SU-DHL-6 (cell line): Measurements from ENCODE around the gene PFDN1.
A peak's percentile ranks its signal among the peaks of the same experiment; 100 is the strongest.

Experiments used
- H2AFZ ChIP-seq: fragments of 200-600 bp; sonication (generic); 2 replicates; pipeline ENCODE4 v1.6.1; 2014; ENCODE audit warnings: low read depth, mild to moderate bottlenecking, moderate library complexity, mixed read lengths, antibody characterized with exemption, low read length; ENCODE audit not compliant: severe bottlenecking
- H3F3A ChIP-seq: fragments of 200-600 bp; shearing (Covaris generic); 2 replicates; pipeline ENCODE4 v1.6.0; 2016; ENCODE audit warnings: antibody characterized with exemption, mild to moderate bottlenecking; ENCODE audit not compliant: insufficient read depth
- H3K27ac ChIP-seq: fragments of 200-600 bp; sonication (generic); 2 replicates; pipeline ENCODE4 v1.5.1; 2016; ENCODE audit warnings: low read depth, mild to moderate bottlenecking, low read length, moderate library complexity, mixed read lengths
- H3K27me3 ChIP-seq: fragments of 200-600 bp; sonication (generic), shearing (Covaris generic); 2 replicates; pipeline ENCODE4 v1.6.0; 2014; ENCODE audit warnings: mild to moderate bottlenecking, low read length
- H3K36me3 ChIP-seq: fragments of 200-600 bp; sonication (generic); 2 replicates; pipeline ENCODE4 v1.6.1; 2014; ENCODE audit warnings: mild to moderate bottlenecking, low read length, mixed read lengths
- H3K4me2 ChIP-seq: fragments of 300-600, 200-600 bp; shearing (Covaris generic), sonication (generic); 2 replicates; pipeline ENCODE4 v1.6.0; 2014; ENCODE audit warnings: low read length, low read depth, mild to moderate bottlenecking; ENCODE audit not compliant: poor library complexity, severe bottlenecking
- H3K4me3 ChIP-seq: fragments of 200-600 bp; sonication (generic); 2 replicates; pipeline ENCODE4 v1.5.1; 2014; ENCODE audit warnings: antibody characterized with exemption, low read length, mild to moderate bottlenecking, mixed read lengths; ENCODE audit not compliant: insufficient read depth, poor library complexity, severe bottlenecking
- H3K79me2 ChIP-seq: fragments of 200-600 bp; sonication (generic); 2 replicates; pipeline ENCODE4 v1.6.1; 2014; ENCODE audit warnings: mild to moderate bottlenecking, low read length, moderate library complexity; ENCODE audit not compliant: insufficient read depth
- H3K9ac ChIP-seq: fragments of 200-600 bp; sonication (generic); 2 replicates; pipeline ENCODE4 v1.7.0; 2014; ENCODE audit warnings: mild to moderate bottlenecking, low read length
- H3K9me2 ChIP-seq: fragments of 200-600 bp; sonication (generic); replicated peaks from 2 replicates; pipeline ENCODE4 v1.6.1; 2014; ENCODE audit warnings: low read length; ENCODE audit not compliant: insufficient read depth
- H3K9me3 ChIP-seq: fragments of 200-600 bp; sonication (generic); 2 replicates; pipeline ENCODE4 v1.6.1; 2014; ENCODE audit warnings: low read length, mixed read lengths; ENCODE audit not compliant: insufficient read depth
- H4K20me1 ChIP-seq: fragments of 200-600 bp; sonication (generic); 2 replicates; pipeline ENCODE4 v1.6.1; 2014; ENCODE audit warnings: low read depth, mild to moderate bottlenecking, antibody characterized with exemption, low read length, moderate library complexity, mixed read lengths
- EZH2phosphoT487 ChIP-seq: fragments of 200-600 bp; sonication (generic), shearing (Covaris generic); conservative IDR thresholded peaks from 2 replicates; pipeline ENCODE4 v1.6.1; 2018; ENCODE audit warnings: mild to moderate bottlenecking, antibody characterized with exemption, low read length, moderate library complexity, mixed read lengths
- TF ChIP-seq, protein P1 (sequence below): fragments of 200-600 bp; sonication (generic); IDR thresholded peaks from one replicate; pipeline ENCODE4 v1.5.1; 2017; ENCODE audit warnings: antibody characterized with exemption, mild to moderate bottlenecking, low read length, moderate library complexity; ENCODE audit not compliant: insufficient read depth, poor library complexity, severe bottlenecking

PFDN1 gene

DNA sequence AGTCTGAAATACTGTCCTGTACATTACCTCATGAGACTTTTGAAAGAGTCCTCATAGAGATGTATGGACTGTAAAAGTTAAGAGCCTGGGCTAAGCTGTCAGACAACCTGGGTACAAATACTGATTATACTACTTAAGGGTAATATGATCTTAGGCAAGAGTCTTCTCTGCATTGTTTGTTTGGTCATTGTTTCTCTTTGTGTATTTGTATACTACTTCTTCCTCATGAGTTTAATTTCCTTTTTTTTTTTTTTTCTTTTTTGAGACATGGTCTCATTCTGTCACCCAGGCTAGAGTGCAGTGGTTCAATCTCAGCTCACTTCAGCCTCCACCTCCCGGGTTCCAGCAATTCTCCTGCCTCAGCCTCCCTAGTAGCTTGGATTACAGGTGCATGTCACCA is 2.6 kb upstream of the PFDN1 start:
- H3K27ac ChIP-seq = no peak overlapping the region
- H3K9ac ChIP-seq = no peak overlapping the region
- H3K9me3 ChIP-seq = no peaks in the 10 kb centered on the region
- no peaks in the 10 kb centered on the region for H3K36me3 ChIP-seq
- H3K79me2 ChIP-seq = peaks cover 19% of the 10 kb centered on the region
- no peaks in the 10 kb centered on the region for H3F3A ChIP-seq
- H3K27me3 ChIP-seq = no peaks in the 10 kb centered on the region
- no peak overlapping the region for H3K4me2 ChIP-seq
- H3K9me2 ChIP-seq = no peaks in the 10 kb centered on the region
- no peak for TF ChIP-seq EZH2phosphoT487
- TF ChIP-seq, protein P1, sequence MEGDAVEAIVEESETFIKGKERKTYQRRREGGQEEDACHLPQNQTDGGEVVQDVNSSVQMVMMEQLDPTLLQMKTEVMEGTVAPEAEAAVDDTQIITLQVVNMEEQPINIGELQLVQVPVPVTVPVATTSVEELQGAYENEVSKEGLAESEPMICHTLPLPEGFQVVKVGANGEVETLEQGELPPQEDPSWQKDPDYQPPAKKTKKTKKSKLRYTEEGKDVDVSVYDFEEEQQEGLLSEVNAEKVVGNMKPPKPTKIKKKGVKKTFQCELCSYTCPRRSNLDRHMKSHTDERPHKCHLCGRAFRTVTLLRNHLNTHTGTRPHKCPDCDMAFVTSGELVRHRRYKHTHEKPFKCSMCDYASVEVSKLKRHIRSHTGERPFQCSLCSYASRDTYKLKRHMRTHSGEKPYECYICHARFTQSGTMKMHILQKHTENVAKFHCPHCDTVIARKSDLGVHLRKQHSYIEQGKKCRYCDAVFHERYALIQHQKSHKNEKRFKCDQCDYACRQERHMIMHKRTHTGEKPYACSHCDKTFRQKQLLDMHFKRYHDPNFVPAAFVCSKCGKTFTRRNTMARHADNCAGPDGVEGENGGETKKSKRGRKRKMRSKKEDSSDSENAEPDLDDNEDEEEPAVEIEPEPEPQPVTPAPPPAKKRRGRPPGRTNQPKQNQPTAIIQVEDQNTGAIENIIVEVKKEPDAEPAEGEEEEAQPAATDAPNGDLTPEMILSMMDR = no peak
- H4K20me1 ChIP-seq = no peaks in the 10 kb centered on the region
- no peak overlapping the region for H2AFZ ChIP-seq
- H3K4me3 ChIP-seq = no peak overlapping the region

GRCh38 chr5:140303966-140304365 is 1.1 kb upstream of the PFDN1 start:
- H3K27me3 ChIP-seq = no peaks in the 10 kb centered on the region
- no peaks in the 10 kb centered on the region for H3F3A ChIP-seq
- H2AFZ ChIP-seq = no peak overlapping the region
- TF ChIP-seq EZH2phosphoT487 = no peak
- TF ChIP-seq, protein P1 = no peak
- peak overlapping the region; percentile 86 for H3K4me2 ChIP-seq
- no peak overlapping the region for H3K4me3 ChIP-seq
- no peaks in the 10 kb centered on the region for H3K36me3 ChIP-seq
- no peaks in the 10 kb centered on the region for H4K20me1 ChIP-seq
- H3K9ac ChIP-seq = no peak overlapping the region
- H3K9me3 ChIP-seq = no peaks in the 10 kb centered on the region
- H3K79me2 ChIP-seq = peaks cover 19% of the 10 kb centered on the region
- H3K9me2 ChIP-seq = no peaks in the 10 kb centered on the region
- no peak overlapping the region for H3K27ac ChIP-seq

DNA sequence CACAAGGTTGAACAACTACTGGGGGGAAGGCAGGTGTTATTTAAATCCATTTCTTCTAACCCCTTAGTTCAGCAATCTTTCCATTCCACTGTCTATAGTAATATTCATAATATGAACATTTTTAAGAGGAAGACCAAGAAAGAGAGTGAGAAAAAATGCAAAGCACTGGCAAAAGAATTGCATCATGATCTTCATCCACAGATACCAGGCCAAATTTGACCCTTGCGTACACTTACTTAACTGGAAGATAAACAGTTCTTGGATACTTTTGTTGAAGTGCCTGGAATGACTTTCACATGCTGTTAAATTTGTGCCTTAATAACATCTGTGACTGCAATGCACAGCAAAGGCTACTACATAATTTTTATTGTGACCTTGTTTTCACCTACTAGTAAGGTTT is 1.8 kb downstream of the PFDN1 start:
- H3K36me3 ChIP-seq = peaks cover 11% of the 10 kb centered on the region; the same call in 1 of the 2 replicates
- peak overlapping the region; percentile 86 for H3K4me2 ChIP-seq
- no peak overlapping the region for H3K27ac ChIP-seq
- H3K4me3 ChIP-seq = peak overlapping the region; percentile 94
- peaks cover 22% of the 10 kb centered on the region for H3K79me2 ChIP-seq
- H3F3A ChIP-seq = no peaks in the 10 kb centered on the region
- H3K9me2 ChIP-seq = no peaks in the 10 kb centered on the region
- no peaks in the 10 kb centered on the region for H3K9me3 ChIP-seq
- H3K9ac ChIP-seq = no peak overlapping the region
- TF ChIP-seq, protein P1 = no peak
- TF ChIP-seq EZH2phosphoT487 = no peak
- no peak overlapping the region for H2AFZ ChIP-seq
- H3K27me3 ChIP-seq = no peaks in the 10 kb centered on the region
- H4K20me1 ChIP-seq = 0 out of 2 replicates have a peak, but pooled peaks cover 4% of the 10 kb centered on the region
